NCI-H446 treated with DMSO at 0.1 percent for 48 hours (cell line): Measurements from ENCODE around the gene HHAT.

Experiments used
- DNase-seq: peaks from one replicate; lab custom pipeline; 2025; lab: John Stamatoyannopoulos, UW

HHAT gene

DNA sequence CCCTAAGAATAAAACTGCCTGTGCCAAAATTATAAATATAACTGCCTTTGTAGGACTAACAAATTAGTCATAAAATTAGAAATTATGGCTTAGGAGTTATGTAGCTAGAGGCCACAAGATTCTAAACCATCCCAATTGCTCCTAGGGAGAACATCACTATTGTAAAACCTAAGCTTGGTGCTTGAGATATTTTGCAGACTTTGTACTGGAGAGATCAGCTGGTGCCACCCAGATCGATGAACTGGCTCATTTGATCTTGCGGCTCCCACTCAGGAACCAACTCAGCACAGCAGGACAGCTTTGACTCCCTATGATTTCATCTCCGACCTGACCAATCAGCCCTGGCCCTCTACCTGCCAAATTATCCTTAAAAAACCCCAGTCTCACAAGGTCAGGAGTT is 30.6 kb downstream of the HHAT start:
- DNase-seq: no peak

DNA sequence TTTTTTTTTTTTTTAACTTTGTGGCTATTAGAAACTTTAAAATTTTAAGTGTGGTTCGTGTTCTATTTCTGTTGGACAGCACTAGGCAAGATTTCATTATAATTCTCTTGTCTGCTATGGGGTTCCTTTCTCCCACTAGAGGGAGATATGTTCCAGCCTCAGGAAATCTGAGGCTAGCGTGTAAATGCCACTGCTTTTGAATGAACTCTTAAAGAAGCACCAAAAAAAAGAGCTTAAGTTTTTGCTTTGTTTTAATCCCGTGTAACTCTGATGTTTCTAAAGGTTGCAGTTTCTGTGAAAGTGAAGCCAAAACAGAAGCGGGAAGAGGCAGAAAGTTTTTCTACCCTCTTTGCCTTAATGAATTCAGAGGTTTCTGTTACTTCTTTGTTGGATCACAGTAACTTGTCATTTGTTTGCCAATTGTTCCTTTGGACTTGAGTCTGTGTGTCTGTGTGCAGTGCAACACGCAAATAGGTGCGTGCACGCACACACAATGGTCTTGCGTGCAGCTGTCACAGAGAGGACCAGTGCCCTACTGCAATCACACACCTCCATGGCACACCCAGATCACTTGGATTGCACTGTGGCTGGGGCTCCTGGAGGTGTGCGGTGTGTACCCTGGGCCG is 32.3 kb downstream of the HHAT start:
- DNase-seq: peak; percentile 51

DNA sequence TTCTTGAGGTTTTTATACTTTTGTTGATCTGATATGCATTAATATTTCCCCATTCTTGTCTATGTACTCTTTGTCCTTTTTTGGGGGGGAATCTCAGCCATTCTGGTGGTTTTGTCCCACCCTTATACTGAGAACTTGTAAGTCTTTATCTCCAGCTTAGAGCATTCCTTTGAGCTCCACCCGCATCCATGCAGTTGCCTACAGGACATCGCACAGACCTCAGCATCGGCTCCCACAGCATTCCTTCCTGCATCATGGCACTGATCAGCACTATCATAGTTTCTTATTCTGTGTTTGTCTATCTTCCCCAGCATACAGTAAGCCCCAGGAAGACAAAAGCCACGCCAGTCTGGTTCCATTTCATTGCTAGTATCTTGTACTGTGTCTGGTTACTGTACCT is 33.0 kb downstream of the HHAT start:
- DNase-seq: no peak

DNA sequence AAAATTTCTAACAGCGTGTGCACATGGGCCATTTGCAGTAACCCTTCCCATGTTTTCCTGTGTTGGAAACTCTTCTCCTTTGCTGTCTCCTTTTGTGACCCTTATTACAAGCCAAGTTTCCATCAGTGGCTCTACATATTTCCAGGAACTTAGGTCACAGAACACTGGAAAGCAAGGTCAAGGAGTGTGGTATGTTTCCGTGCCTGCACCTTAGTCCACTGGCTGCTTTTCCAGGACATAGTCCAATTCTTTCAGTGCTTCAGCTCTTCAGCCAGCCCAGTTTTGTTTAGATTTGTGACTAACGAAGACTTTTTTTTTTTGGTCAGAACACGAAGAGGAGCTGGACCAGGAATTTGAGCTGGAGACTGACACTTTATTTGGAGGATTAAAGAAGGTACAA is 33.8 kb downstream of the HHAT start:
- DNase-seq: no peak

DNA sequence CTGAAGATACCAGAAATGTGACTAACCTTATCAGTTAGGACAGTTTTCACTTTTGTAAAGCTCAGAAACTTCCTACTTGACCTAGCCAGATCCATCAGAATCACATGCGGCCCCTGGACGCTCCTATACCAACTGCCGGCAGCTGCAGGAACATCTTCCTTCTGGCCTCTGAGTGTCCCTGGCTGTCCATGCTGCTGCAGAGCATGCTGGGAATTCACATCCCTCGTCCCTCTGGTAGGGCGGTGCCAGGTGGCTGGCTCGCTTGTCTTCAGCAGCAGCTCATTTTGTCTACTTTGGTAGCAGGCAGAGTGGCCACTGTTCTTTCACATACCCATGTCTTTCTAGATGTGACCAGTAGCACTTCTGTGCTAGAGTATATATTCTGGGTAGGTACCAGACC is 34.4 kb downstream of the HHAT start:
- no peak for DNase-seq

DNA sequence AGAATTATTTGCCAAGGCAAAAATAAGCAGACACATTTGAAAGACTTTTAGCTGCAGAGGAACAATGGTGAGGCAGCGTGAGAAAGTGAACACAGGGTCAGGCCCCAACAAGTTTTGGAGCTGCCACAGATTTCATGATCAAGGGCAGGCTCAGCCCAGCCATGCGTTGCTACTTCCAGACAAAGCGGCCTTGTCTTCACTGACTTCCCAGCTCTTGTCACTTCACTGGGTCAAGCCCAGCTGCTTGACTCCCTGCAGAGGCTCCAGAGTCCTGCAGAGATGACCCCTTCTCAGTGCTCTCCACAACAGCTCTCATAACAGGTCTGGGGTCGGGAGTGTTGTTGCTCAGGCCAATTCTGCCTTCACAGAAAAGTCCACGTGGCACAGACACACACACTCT is 35.8 kb downstream of the HHAT start:
- DNase-seq: no peak

DNA sequence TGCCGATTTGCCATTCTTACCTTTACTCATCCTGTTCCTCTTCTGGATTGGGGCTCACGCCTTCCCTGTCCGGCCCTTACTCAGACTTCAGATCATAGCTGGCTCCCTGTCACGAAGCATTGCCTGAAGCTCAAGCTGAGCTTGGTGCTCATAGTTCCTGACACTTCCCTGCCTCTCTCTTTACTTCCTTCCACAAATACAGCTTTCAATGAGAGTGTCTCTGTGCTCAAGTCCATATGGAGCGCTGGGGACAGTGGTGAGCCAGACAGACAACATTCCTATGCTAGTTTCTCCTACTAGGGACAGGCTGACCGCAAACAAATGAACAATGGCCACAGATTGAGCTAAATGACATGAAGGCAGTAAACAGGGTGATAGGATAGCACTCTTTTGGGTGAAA is 38.1 kb downstream of the HHAT start:
- DNase-seq: no peak

DNA sequence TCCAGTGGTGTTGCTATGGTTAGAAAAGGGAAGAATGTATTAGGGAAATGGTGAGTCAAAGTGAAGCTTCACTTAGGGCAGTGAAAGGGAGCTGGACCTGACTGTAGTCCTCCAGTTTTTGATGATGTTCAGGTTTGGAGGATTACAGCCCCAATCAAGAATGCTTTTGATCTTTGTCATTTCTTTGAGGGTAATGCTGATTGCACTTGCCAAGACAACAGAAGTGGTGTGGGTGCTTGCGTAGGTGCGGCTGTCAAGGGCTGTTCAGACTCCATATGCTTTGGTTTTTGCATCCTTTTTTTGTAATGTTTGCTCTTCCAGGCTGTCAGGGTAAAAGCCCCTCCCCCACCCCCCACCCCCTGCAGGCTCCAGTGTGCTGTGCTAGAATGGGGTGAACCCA is 38.9 kb downstream of the HHAT start:
- no peak for DNase-seq

DNA sequence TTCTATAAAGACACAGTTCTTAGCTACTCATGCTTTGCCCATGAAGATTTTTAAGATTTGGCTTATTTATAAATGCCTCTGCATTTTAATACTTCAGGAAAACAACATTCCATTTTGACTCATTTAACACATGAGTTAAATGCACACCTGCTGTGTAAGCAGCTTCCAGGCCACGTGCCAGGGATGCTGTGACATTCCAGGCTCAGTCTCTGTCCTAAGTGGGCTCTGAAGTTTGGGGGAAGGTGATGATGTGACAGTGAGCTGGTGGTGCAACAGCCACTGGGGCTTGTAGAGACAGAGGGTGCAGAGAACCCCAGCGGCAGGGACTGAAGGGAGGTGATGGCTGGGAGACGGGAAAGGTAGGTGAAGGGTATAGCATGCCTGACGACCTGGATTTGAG is 40.7 kb downstream of the HHAT start:
- no peak for DNase-seq

DNA sequence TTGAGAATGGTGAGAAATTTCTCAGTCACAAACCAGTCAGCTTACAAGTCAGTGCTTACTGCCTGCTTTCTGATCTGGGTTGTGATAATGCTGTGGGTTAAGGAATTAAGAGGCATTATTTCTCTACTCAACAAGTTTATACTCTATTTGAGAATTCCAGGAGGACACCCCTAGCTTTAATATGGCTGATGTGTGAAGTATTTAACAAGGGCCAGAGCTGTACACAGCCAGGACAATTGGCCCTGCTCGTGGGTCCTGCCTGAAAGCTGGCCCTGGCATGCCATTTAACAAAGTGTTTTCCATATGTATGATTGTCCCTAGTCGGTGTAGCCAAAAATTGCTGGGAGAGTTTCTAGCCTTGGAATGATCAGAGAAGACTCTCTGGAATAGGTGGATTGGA is 43.2 kb downstream of the HHAT start:
- DNase-seq: no peak

DNA sequence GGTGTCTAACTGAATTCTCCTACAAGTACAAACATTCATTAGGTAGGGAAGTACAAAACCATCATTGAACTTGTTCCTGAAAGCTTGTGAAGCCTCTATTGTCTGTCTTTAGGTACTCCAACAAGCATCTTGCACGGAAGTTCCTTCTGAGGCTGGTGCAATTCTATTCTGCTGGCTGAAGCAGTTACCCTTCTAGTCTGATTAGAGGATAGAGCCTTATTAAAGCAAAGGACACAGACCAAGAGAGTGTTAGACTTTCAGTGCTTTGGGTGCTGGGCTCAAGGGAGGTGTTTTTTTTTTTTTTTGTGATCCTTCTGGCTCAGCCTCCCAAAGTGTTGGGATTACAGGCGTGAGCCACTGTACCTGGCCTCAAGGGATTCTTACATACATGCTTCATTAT is 43.8 kb downstream of the HHAT start:
- DNase-seq: no peak

DNA sequence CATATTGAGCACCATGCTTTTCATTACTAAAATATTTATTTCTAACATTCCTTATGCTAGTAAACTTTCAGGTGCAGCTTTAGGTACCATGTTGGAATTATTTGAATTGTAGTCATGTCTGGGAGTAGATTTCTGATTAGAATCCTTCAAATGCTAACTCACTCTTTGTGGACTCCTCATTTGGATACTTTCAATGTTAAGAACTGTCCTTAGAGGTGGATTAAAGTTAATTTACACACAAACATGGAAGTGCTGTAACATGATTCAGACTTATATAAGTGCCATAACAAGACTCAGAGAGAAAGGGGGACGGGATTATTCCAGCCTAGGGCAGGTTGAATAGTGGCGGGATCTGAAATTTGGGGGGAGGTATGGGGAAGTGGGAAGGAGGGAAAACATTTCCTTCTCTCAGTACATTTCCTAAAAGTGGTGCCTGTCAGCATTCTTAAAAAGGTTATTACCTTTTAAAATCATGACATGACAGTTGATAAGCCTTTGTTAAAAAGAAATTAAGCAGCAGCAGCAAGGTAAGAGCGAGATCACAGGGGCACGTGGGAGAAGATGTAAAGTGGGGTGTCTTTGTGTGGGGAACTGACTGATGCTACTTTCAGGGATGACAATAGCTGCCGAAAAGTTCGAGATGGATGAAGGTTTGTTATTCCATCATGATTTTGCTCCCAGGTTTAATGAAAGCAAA is 44.4 kb downstream of the HHAT start:
- no peak for DNase-seq

DNA sequence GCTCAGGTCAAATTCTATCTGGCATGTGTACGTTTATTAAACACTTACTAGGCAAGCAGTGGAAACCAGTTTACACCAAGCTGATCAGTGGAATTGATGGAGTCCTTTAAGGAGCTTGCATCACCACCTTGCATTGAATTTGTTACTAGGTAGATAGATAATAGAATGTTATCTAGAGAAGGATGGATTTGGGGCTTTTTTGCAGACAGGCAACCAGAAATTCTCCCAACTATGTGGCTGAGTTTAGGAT is 44.9 kb downstream of the HHAT start:
- DNase-seq: no peak

DNA sequence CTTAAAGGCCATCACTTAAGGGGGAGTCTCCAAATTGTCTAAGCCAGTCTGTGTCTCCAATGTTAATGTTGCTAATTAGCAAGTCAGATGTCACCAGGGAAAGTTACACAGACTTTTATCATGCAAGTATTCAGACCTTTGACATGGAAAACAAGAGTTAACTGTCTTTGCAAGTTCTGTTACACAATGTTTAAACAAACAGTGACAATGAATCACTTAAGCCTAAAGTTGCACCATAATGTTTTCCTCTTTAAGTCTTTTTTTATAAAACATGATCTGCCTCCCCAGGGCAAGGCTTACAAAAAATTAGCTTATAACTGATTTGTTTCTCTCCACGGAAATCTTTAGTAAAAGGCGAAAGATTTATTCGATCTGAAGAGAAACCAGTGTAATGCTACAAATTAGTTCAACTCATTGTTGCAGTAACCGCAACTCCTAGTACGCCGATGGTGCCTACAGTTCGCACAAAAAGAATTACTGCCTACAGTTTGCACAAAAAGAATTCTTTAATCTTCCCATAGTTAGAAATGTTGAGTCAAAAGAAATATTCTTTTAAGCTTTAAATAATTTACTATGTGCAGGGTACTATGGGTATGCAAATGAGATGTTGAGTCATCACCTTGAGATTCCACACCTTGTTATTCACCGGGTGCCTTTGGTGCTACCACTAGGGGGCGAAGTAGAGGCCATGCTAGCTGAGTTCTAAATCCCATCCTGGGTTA is 45.3 kb downstream of the HHAT start:
- peak; percentile 90 for DNase-seq

DNA sequence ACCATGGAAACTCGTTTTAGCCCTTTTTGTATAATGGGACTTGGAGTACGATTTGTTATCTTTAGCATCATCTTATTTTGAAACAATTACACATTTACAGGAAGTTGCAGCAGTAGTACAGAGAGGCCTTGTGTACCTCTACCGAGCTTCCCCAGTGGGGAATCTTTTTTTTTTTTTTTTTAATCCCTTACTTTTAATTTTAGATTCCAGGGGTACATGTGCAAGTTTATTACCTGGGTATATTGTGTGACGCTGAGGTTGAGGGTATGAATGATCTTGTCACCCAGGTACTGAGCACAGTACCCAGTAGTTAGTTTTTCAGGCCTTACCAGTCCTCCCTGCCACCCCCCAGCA is 45.9 kb downstream of the HHAT start:
- DNase-seq: no peak

DNA sequence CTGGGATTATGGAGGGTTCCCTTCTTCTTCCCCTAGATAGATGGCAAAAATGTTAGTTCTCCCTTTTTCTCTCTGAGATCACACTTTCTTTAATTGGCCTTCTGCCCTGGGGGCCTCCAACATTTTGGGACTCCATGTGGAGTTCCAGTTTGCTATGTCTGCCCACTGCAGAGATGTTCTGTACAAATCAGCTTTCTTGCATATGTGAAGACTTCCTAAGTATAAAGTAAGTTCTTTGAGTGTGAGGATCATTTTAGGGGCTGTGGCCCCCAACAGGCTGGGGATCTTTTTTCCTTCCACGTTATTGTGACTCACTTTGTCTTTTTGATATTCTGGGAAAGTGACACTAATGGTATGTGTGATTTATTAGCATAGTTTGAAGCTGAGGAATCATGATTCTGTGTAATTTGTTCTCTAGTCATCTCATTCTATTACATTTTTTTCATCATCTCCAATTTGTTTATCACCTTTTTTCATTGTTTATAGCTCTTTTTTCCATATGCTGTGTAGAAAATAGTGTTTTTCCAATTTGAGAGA is 48.2 kb downstream of the HHAT start:
- DNase-seq: no peak

DNA sequence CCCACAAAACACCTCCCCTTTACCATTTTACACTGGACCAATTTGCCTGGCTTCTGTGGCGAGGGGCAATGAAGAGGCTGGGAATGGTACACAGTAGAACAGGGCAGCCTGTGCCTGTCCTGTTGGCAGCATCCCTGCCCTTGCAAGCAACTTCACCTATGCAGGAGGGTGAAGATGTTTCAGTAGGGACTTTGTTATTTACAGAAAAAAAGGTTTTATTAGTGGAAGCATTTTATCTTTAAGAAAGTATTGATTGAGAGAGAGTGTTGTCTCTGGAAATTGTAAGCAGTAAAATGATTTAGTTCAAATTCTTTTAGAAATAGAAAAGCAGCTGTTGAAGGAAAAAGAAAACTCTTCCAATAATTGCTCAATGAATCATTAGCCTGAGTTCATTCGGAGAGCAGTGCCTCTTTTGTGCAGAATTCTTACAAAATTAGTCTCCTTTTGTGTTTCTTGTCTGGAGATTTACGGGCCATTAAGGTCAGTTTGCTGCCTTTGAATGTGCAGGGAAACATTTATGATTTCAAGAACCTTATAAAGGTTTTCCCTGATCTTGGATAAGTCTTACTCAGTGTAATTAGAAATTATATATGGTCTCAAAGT is 49.1 kb downstream of the HHAT start:
- no peak for DNase-seq

DNA sequence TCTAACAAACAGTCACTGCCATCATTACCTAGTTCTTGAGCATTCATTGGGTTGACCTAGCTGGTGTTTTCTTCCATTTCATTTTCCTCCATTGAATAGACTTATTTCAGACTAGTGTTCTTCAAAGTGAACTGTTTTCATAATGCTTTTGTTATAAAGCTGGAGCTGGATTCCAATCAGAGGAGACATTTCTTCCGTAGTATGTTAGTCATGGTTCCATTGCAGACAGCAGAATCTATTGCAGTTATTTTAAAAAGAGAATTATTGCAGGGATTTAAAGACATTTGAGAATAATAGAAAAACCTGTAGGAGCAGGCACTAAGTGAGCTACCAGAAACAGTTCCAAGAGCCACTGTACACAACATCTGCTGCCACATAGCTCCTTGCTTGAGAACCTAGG is 50.0 kb downstream of the HHAT start:
- no peak for DNase-seq

DNA sequence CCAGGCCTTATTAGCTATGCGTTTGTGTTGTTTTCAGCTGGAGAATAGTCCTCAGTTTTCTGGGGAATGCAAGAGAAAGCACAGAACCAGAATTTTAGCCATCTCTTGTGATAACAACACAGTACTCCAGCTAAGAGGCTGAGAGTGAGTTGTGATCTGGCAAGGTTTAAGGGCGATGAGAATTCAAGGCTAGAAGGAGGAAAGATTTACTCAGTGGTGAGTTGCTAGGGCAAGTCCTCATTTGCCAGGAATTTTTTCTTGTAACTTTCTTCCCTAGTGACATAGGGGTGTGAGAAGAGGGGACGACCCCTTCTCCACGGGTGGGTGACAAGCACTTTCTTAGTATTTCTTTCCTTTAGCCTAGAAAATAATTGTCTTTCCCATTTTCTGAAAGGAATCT is 53.2 kb downstream of the HHAT start:
- DNase-seq: no peak

DNA sequence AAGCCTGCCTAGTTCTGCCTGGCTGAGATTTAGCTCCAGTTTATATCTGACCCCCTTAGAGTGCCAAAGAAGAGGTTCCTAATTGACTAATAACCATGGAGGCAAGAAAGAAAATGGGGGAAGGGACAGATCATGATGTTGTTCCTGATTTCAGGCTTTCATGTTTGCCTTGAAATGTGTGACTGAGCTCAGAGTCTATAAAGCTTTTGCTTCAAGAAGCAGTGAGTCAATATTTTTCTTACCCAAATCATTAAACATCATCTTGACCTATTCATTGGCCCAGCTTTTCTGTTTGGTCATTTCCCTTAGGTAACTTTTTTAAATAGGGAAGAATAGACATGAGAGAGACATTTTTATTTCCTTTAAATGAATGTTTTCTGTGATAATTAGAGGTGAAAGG is 55.9 kb downstream of the HHAT start:
- DNase-seq: no peak

DNA sequence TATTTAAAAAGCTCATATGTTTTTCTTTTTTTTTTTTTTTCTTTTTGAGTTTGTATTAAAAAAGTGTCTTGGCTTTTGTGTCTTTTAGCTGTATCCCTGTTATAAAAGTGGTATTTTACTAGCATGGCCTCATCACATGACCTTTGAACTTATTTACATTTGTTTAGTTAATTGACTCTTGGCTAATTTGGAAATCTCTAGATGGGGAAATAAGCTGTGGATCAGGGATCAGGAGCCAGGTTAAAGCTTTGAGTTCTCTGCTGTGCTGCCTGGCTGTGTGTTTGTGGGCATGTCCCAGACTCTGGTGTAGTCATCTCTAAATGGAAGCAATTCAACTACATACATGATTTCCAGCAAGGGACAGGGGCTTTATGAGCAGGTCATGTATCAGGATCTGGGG is 56.5 kb downstream of the HHAT start:
- DNase-seq: no peak

DNA sequence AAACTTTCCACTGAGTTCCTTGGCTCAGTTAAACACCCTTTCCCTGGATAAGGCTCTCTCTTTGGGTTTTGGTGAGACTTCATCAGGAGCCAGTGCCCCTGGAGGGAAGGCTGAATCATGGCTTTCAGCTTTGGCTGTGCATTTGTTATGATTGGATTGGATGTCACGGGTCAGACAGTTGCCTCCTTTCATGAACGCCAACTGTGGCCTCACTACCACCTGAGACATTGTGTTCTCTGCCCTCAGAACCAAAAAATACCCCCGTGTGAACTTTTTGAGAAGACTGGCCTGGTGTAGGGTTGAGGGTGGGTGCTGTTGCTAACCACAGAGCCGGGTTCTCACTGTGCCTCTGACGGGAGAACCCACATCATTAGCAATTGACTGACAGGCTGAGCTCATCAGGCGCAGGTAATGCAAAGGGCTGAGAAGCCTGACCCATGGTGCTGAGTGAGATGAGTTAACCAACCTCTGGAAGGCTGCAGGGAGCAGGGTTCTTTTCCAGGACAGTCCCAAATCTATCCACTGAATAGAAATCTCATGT is 65.6 kb downstream of the HHAT start:
- DNase-seq: peak; percentile 18

DNA sequence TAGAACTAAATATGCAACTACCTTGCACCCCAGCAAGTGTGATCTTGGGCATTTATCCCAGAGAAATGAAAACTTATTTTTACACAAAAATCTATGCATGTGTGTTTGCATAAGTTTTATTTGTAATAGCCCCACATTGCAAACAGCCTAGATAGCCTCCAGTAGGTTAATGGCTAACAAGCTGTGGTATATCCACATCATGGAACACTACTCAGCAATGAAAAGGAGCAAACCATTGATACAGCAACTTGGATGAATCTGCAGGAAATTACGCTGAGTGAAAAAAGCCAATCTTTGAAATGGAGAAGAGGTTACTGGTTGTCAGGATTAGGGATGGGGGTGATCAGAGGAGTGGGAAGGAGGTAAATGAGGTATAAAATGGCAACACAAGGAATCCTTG is 67.8 kb downstream of the HHAT start:
- DNase-seq: no peak
